GM19468 (cell line): Measurements from ENCODE around the gene PTPN22.

Source experiments
- ATAC-seq: cut with Tn5 transposase; IDR thresholded peaks from one replicate; pipeline ENCODE4 v1.9.1; 2021; ENCODE audit warnings: mild to moderate bottlenecking, moderate library complexity, moderate number of reproducible peaks; ENCODE audit not compliant: unreplicated experiment; ENCODE audit errors: extremely low read depth

Gene PTPN22

DNA sequence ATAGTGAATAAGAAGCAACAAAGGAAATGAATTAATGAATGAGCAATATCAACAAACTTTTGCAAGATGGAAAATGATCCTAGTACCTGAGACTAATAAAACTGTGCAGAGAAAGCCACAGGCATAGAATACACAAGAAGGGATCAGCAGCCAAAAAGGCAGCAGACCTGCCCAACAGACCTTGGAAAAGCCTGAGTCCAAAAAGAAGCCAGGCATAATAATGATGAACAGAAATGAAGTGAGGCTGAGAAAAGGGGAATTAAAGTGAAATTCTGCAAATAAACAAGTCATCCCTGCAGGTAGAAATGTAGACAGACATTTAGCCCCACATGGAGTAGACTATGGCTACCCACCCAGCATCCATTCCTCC is 101.9 kb downstream of the PTPN22 start:
- ATAC-seq: no peak

DNA sequence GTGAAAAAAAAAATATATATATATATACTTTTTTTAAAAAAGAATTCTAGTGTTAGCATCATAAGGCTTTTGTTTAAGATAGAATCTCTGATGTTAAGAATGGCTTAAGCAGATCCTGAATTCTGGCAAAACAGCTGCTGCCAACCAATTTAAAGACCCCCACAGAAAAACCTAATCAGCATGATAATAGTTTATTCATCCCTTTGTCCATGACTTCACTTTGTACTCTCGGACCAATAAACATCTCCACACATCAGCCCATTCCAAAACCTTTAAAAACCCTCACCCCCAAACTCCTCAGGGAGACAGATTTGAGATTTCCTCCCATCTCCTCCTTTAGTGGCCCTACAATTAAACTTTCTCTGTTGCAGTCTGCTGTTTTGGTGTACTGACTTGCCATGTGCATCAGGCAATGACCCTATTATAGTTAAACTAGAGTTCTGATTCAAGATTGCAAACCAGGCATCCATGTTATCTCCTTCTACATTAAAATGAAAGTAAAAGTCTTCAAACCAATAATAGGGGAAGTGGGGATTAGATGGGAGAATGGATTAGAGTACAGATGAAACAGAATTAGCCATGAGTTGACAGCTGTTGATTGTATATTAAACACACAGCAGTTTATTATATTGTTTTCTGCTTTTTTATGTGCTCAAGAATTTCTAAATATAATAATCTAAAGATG is 102.5 kb downstream of the PTPN22 start:
- no peak for ATAC-seq

DNA sequence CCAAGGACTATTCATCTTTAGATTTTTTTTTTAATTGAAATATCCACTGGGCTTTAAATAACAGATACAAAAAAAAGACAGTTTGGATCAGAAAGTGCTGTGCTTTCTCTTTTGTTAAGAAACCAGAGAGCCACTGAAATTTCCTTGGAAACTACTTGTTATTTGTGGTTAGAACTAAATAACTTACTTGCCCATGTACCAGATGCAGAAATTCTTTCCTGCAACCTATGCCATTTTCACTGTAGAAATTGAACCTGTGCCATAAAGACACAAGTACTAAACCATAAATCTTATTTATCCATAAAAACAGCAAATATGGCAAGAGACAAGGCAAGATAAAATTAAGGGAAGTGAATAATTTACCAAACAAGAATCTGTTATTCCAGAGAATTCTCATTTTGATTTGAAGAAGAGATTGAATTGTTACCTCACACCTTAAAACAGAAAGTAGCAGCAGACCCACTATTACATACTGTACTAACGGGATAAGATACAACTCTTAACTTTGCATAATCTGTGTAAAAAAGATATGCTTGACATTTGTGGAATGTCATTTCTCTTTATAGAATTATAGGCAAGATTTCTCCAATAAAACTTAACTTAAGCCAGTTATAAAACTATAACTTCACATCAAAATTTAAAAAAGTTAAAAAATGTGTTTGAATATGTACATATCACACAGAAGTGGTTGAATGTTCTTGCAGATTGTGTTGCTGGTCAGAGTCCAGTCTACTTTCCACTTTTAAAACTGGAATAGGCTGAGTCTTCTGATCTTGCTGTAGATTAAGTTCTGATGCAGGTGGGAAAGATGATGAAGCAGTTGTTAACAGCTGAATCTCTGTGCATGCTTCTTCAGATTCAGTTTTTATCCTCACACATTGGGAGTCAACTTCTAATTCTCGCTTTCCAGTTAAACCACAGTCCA is 105.9 kb downstream of the PTPN22 start:
- ATAC-seq: no peak
